HG02798 (cell line): ENCODE data around the gene RBM41.

ENCODE experiments used
- ATAC-seq: cut with Tn5 transposase; IDR thresholded peaks from one replicate; pipeline ENCODE4 v1.9.1; 2021; ENCODE audit warnings: mild to moderate bottlenecking; ENCODE audit not compliant: unreplicated experiment, poor library complexity

RBM41 gene

DNA sequence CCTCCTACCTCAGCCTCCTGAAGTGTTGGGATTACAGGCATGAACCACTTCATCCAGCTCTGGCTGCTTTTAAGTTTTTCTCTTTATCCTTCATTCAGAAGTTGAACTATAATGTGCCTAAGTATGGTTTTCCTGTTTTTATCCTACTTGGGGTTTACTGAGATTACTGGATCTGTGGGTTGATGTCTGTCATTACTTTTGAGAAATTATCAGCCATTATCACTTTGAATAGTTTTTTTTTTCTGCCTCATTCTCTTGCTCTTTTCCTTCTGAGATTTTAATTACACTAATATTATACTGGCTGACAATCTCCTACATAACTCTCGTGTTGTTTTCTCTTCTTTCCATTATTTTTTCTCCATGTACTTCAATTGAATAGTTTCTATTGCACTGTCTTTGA is 71.0 kb downstream of the RBM41 start:
- ATAC-seq = no peak

DNA sequence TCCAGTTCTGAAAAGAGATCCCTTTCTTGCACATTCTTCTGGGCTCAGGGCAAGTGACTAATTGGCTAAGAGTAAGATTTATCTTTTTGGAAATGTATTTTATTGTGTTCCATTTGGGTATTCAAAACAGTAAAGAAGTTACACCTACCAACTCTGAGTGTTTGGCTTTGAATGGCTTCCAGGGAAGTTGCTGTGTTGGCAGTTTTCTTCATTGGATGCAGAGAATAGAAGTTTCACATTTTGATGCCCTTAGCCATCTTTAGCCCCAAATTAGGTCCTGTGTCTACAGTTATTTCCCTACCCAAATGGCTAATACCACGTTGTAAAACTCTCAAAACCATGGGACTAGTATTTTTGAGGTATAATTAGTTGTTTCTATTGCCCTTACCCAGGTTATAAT is 88.9 kb downstream of the RBM41 start:
- no peak for ATAC-seq

DNA sequence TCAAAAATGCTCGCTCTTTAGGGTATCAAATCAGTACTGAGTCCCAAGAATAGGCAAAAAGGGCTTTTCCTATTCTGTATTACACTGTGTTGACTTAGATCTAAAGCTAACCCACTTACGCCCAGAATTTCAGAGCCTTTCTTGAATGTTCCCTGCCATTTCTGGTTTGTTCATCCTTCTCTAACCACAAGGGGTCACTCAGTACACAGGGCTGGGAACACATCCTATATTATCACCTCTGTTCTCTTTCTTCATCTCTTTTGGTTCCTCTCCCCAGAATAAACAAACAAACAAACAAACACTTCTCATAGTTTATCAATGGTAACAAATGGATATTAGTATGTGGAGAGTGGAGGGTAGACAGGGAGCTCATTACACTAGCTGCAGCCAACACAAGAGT is 93.1 kb downstream of the RBM41 start:
- no peak for ATAC-seq

DNA sequence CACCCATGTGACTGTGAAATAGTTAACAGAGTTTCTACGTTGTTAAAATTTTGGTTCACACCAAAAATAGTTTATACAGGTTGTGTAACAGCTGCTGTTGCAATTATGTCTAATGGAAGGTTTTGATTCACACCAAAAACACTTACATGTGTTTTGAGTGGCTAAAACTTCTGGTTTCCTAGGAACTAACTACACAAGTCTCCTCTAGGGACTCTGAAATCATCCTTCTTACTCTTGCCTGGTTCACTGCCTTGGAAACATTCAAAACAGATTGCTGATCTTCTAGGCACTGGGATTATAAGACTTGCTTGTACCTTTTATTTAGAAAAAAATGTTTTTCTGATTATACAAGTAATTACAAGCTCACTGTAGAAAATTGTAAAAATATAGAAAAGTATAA is 103.7 kb downstream of the RBM41 start:
- no peak for ATAC-seq
